ENCODE measurements around the gene AAGAB. TPM values are rescaled to one million over a fixed set of nuclear protein-coding genes. Genes with fewer than 3 reads are reported as not detected.

The AAGAB gene
- total RNA-seq, 1 experiment from 2014 or later = 56.5 TPM

DNA sequence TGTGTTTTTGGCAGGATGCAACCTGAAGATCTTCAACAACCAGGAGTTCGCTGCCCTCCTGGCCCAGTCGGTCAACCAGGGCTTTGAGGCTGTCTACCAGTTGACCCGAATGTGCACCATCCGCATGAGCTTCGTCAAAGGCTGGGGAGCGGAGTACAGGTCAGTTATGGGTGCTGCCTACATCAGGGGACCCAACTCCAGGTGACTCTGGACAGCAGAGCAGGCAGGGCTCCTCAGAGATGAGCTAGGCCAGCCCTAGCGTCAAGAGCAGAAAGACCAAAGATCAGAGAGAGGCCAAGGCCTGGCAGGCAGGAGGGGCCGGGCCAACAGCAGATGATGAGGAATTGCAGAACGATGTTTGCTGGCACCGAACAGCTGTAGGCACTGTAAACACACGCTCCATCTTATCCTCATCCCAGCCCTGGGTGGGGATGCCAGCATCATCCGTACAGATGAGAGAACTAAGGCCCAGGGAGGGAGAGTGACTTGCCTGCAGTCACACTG is 67.1 kb downstream of the AAGAB start:
- H3K4me1 ChIP-seq (replicated peaks; ENCODE audit: insufficient read depth) = no peaks in the 10 kb centered on the region
- POLR2A ChIA-PET (ENCODE audit: unreplicated experiment) = no interaction called here
- intact Hi-C loops (cut with micrococcal nuclease; ENCODE audit: unreplicated experiment) = no loop called here
- H3F3A ChIP-seq (ENCODE audit: insufficient read depth, low read depth) = peaks cover 37% of the 10 kb centered on the region; the same call in 1 of the 2 replicates
- no peaks in the 10 kb centered on the region for H4K20me1 ChIP-seq (ENCODE audit: insufficient read depth)
- no peak overlapping the region for H3K4me2 ChIP-seq
- H3K36me3 ChIP-seq (ENCODE audit: low read depth) = peaks cover 46% of the 10 kb centered on the region
- H3K27ac ChIP-seq = no peak overlapping the region
- DNase-seq = no peak
- CTCF ChIA-PET = no interaction called here
- no peak overlapping the region for H2AFZ ChIP-seq
- no peaks in the 10 kb centered on the region for H3K9me2 ChIP-seq (ENCODE audit: insufficient read depth)
- no TSS peak for BruUV-seq (replicated peaks)
- TF ChIP-seq, protein P1, sequence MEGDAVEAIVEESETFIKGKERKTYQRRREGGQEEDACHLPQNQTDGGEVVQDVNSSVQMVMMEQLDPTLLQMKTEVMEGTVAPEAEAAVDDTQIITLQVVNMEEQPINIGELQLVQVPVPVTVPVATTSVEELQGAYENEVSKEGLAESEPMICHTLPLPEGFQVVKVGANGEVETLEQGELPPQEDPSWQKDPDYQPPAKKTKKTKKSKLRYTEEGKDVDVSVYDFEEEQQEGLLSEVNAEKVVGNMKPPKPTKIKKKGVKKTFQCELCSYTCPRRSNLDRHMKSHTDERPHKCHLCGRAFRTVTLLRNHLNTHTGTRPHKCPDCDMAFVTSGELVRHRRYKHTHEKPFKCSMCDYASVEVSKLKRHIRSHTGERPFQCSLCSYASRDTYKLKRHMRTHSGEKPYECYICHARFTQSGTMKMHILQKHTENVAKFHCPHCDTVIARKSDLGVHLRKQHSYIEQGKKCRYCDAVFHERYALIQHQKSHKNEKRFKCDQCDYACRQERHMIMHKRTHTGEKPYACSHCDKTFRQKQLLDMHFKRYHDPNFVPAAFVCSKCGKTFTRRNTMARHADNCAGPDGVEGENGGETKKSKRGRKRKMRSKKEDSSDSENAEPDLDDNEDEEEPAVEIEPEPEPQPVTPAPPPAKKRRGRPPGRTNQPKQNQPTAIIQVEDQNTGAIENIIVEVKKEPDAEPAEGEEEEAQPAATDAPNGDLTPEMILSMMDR (conservative IDR thresholded peaks at IDR 0.05) = no peak
- no peak for TF ChIP-seq EZH2 (IDR thresholded peaks at IDR 0.05; ENCODE audit: low read depth)
- no peaks in the 10 kb centered on the region for H3K79me2 ChIP-seq (ENCODE audit: low read depth)
- H3K4me3 ChIP-seq = no peak overlapping the region
- no peaks in the 10 kb centered on the region for H3K27me3 ChIP-seq (ENCODE audit: insufficient read depth, low read depth)
- no peaks in the 10 kb centered on the region for H3K9me3 ChIP-seq (ENCODE audit: insufficient read depth, low read depth)

DNA sequence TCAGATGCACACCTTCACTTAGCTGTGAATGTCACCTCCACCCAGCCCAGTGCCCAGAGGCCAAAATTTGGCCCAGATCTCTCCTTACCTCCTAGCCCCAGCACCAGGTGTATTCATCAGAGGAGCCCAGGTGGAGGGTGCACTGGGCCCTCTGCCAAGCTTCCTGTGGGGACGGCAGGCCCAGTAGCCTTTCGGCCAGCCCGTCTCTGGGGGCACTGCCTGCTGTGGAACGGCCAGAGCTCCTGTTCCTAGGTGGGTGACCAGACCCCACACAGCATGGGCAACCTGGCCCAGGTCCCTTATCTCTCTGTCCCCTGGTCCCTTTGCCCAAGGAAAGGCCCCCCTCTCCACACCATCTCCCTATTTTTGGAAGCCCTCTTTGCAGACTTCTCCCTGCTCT is 67.8 kb downstream of the AAGAB start:
- H3K9me2 ChIP-seq (ENCODE audit: insufficient read depth) = no peaks in the 10 kb centered on the region
- no peak for DNase-seq
- TF ChIP-seq, protein P1 (conservative IDR thresholded peaks at IDR 0.05) = no peak
- TF ChIP-seq EZH2 (IDR thresholded peaks at IDR 0.05; ENCODE audit: low read depth) = no peak
- H3F3A ChIP-seq (ENCODE audit: insufficient read depth, low read depth) = peaks cover 39% of the 10 kb centered on the region; the same call in 1 of the 2 replicates
- no peak overlapping the region for H2AFZ ChIP-seq
- H3K79me2 ChIP-seq (ENCODE audit: low read depth) = 0 out of 2 replicates have a peak, but pooled peaks cover 5% of the 10 kb centered on the region
- H3K27ac ChIP-seq = no peak overlapping the region
- H4K20me1 ChIP-seq (ENCODE audit: insufficient read depth) = no peaks in the 10 kb centered on the region
- no peak overlapping the region for H3K4me3 ChIP-seq
- no peaks in the 10 kb centered on the region for H3K27me3 ChIP-seq (ENCODE audit: insufficient read depth, low read depth)
- BruUV-seq (replicated peaks) = no TSS peak
- ChIA-PET POLR2A (ENCODE audit: unreplicated experiment) (no interaction called here), CTCF (no interaction called here)
- intact Hi-C loops (cut with micrococcal nuclease; ENCODE audit: unreplicated experiment) = no loop called here
- peaks cover 47% of the 10 kb centered on the region for H3K36me3 ChIP-seq (ENCODE audit: low read depth)
- no peaks in the 10 kb centered on the region for H3K9me3 ChIP-seq (ENCODE audit: insufficient read depth, low read depth)
- no peaks in the 10 kb centered on the region for H3K4me1 ChIP-seq (replicated peaks; ENCODE audit: insufficient read depth)
- H3K4me2 ChIP-seq = no peak overlapping the region

DNA sequence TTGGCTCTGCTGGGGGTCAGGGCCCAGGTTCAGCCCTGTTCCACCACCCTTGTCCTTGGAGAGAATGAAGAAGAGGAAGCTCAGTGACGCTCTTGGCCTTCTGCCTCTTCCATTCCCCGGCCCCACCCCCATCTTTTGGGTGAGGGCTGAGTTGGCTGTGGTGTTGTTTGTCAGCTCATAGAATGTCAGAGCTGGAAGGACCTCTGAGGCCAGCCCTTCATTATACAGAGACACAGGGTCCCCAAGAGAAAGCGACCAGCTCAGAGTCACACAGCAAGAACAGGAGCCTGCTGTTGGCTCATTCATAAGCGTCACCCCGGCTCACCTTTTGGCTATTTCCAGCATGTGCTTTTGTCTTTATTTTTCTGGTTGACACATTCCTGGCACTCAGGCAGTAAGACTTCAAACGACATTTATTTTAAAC is 68.2 kb downstream of the AAGAB start:
- Histone ChIP-seq H3K4me1 (replicated peaks; ENCODE audit: insufficient read depth) (no peaks in the 10 kb centered on the region), H2AFZ (no peak overlapping the region), H3K9me2 (ENCODE audit: insufficient read depth) (no peaks in the 10 kb centered on the region), H3K36me3 (ENCODE audit: low read depth) (peaks cover 42% of the 10 kb centered on the region), H3K9me3 (ENCODE audit: insufficient read depth, low read depth) (no peaks in the 10 kb centered on the region), H3K79me2 (ENCODE audit: low read depth) (0 out of 2 replicates have a peak, but pooled peaks cover 5% of the 10 kb centered on the region), H3K27me3 (ENCODE audit: insufficient read depth, low read depth) (no peaks in the 10 kb centered on the region), H3F3A (ENCODE audit: insufficient read depth, low read depth) (peaks cover 35% of the 10 kb centered on the region; the same call in 1 of the 2 replicates), H3K27ac (no peak overlapping the region), H3K4me2 (no peak overlapping the region), H3K4me3 (no peak overlapping the region), H4K20me1 (ENCODE audit: insufficient read depth) (no peaks in the 10 kb centered on the region)
- POLR2A ChIA-PET (ENCODE audit: unreplicated experiment) = no interaction called here
- no peak for DNase-seq
- intact Hi-C loops (cut with micrococcal nuclease; ENCODE audit: unreplicated experiment) = no loop called here
- CTCF ChIA-PET = no interaction called here
- no TSS peak for BruUV-seq (replicated peaks)
- TF ChIP-seq, protein P1 (conservative IDR thresholded peaks at IDR 0.05) = no peak
- TF ChIP-seq EZH2 (IDR thresholded peaks at IDR 0.05; ENCODE audit: low read depth) = no peak

Measured in PC-9 (cell line).